ENCODE data around the gene KLK8. TPM values are rescaled to one million over a fixed set of nuclear protein-coding genes. Genes with fewer than 3 reads are reported as not detected.

The KLK8 gene
- total and polyA plus RNA-seq, 11 donors, result 1.9 TPM; not detected in 10

GRCh38 chr19:51009061-51009891, 7.9 kb upstream of the KLK8 start:
- Histone ChIP-seq H3K4me1 (no peaks in the 10 kb centered on the region), H3K9me3 (no peaks in the 10 kb centered on the region), H3K27me3 (peaks cover 0 to 65% (median 11%) of the 10 kb centered on the region in 9 donors), H3K4me3 (no peak overlapping the region), H3K27ac (no peak overlapping the region), H3K36me3 (no peaks in the 10 kb centered on the region)
- ATAC-seq (no peak), DNase-seq (no peak)
- 58 to 74% (median 72%) methylated on average over 18 to 19 of the region's 19 CpGs for WGBS, 4 donors
- intact Hi-C loops (cut with DNase I), result no loop called here
- TF ChIP-seq POLR2A (IDR thresholded peaks at IDR 0.05) (no peak), CTCF (IDR thresholded peaks at IDR 0.05) (no peak)

GRCh38 chr19:51007488-51007887, 6.1 kb upstream of the KLK8 start:
- Histone ChIP-seq H3K36me3 (no peaks in the 10 kb centered on the region), H3K27ac (no peak overlapping the region), H3K4me3 (no peak overlapping the region), H3K9me3 (no peaks in the 10 kb centered on the region), H3K27me3 (peaks cover 7 to 65% (median 16%) of the 10 kb centered on the region in 9 donors), H3K4me1 (no peaks in the 10 kb centered on the region)
- 75 to 83% (median 80%) methylated on average over 3 of the region's 3 CpGs for WGBS, 4 donors
- intact Hi-C loops (cut with DNase I), result no loop called here
- TF ChIP-seq POLR2A (IDR thresholded peaks at IDR 0.05), result no peak
- no peak for TF ChIP-seq CTCF (IDR thresholded peaks at IDR 0.05)
- ATAC-seq (no peak), DNase-seq (no peak)

- H3K4me3 ChIP-seq, result no peak overlapping the region
- no peak for ATAC-seq
- H3K9me3 ChIP-seq, result no peaks in the 10 kb centered on the region
- WGBS, 4 donors, result 41 to 59% (median 48%) methylated on average over 7 to 8 of the region's 8 CpGs
- DNase-seq, result no peak
- H3K27ac ChIP-seq, result no peak overlapping the region
- H3K4me1 ChIP-seq, result no peaks in the 10 kb centered on the region
- no peak for TF ChIP-seq POLR2A (IDR thresholded peaks at IDR 0.05)
- no peak for TF ChIP-seq CTCF (IDR thresholded peaks at IDR 0.05)
- H3K36me3 ChIP-seq, result no peaks in the 10 kb centered on the region
- H3K27me3 ChIP-seq, result peaks cover 10 to 69% (median 18%) of the 10 kb centered on the region in 9 donors
- intact Hi-C loops (cut with DNase I), result no loop called here
These were observed 5.0 kb upstream of the KLK8 start for GRCh38 chr19:51006406-51006805.

DNA sequence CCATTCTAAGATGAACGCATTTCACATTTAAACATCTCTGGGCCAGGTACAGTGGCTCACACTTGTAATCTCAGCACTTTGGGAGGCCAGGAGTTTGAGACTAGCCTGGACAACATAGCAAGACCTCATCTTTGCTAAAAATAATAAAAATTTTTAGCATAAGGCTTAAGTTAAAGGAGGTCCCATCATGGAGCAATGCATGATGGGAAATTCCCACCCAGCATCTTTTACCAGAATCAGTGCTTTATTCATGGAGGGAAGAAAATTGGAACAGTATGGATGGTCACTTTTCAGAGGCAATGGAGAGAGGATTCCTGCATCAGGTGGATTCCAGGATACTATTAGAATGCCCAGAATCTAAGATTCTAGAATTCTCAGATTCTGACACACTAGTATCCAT, 3.8 kb upstream of the KLK8 start:
- Histone ChIP-seq H3K27me3 (peaks cover 14 to 70% (median 25%) of the 10 kb centered on the region in 9 donors), H3K27ac (no peak overlapping the region), H3K36me3 (no peaks in the 10 kb centered on the region), H3K9me3 (no peaks in the 10 kb centered on the region), H3K4me3 (no peak overlapping the region), H3K4me1 (no peaks in the 10 kb centered on the region)
- no peak for ATAC-seq
- DNase-seq, result no peak
- intact Hi-C loops (cut with DNase I), result no loop called here
- 90 to 92% (median 91%) methylated on average over 1 of the region's 1 CpG for WGBS, 4 donors
- no peak for TF ChIP-seq CTCF (IDR thresholded peaks at IDR 0.05)
- no peak for TF ChIP-seq POLR2A (IDR thresholded peaks at IDR 0.05)

Measured in heart left ventricle (tissue), 16 donors.